Measurements from ENCODE around the gene SORCS2.

SORCS2 gene

GRCh38 chr4:7186516-7187167, 5.7 kb upstream of the SORCS2 start:
- TF ChIP-seq CTCF (conservative IDR thresholded peaks at IDR 0.05), result no peak
- H3K27ac ChIP-seq, result no peak overlapping the region

GRCh38 chr4:7187168-7187535, 5.2 kb upstream of the SORCS2 start:
- TF ChIP-seq CTCF (conservative IDR thresholded peaks at IDR 0.05), result no peak

GRCh38 chr4:7187691-7188090, 4.6 kb upstream of the SORCS2 start:
- no peak for TF ChIP-seq CTCF (conservative IDR thresholded peaks at IDR 0.05)
- no peak overlapping the region for H3K27ac ChIP-seq

More at GRCh38 chr4:7187168-7187535, 5.2 kb upstream of the SORCS2 start:
- no peak overlapping the region for H3K27ac ChIP-seq

GRCh38 chr4:7189066-7189465, 3.3 kb upstream of the SORCS2 start:
- no peak for TF ChIP-seq CTCF (conservative IDR thresholded peaks at IDR 0.05)
- no peak overlapping the region for H3K27ac ChIP-seq

GRCh38 chr4:7189475-7190277, 2.7 kb upstream of the SORCS2 start:
- TF ChIP-seq CTCF (conservative IDR thresholded peaks at IDR 0.05), result peak; percentile 66
- no peak overlapping the region for H3K27ac ChIP-seq

- no peak for TF ChIP-seq CTCF (conservative IDR thresholded peaks at IDR 0.05)
These were observed 2.1 kb upstream of the SORCS2 start for GRCh38 chr4:7190278-7190594.

GRCh38 chr4:7190691-7191545, 1.4 kb upstream of the SORCS2 start:
- H3K27ac ChIP-seq, result no peak overlapping the region
- no peak for TF ChIP-seq CTCF (conservative IDR thresholded peaks at IDR 0.05)

More at GRCh38 chr4:7190278-7190594, 2.1 kb upstream of the SORCS2 start:
- no peak overlapping the region for H3K27ac ChIP-seq
